ENCODE measurements around the gene KCNK7.

DNA sequence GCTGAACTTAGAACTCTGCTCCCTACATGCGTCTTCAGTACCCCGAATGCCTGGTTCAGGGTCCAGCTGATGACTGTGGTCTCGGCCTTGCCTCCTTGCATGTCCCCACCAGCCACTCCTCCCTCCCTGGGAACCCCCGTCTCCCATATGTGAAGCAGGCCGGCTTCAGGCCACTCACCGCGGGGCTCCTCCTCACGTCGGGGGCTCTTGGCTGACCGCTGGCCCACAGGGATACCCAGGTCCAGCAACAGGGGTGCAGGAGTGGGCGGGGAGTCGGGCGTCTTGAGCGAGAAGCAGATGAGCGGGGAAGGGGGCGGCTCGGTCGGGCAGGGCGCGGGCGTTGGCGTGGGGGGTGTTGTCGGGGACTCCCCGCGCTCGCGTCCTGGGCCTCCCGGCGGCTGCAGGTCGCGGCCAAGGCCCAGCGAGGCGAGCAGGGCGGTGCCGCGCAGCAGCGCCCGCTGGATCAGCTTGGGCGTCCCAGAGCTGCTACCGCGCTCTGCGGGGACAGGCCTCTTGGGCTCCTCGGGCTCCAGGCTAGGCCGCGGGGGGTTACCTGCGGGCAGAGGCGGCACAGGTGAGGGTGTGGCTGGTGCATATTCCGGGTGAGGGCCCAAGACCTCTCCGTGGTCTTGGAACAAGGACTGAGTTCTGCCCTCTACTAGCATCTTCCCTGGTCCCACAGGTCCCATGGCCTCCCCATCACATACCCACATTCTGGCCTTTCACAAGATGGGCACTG lies 3.8 kb upstream of the KCNK7 start:
- TF ChIP-seq, protein P1, sequence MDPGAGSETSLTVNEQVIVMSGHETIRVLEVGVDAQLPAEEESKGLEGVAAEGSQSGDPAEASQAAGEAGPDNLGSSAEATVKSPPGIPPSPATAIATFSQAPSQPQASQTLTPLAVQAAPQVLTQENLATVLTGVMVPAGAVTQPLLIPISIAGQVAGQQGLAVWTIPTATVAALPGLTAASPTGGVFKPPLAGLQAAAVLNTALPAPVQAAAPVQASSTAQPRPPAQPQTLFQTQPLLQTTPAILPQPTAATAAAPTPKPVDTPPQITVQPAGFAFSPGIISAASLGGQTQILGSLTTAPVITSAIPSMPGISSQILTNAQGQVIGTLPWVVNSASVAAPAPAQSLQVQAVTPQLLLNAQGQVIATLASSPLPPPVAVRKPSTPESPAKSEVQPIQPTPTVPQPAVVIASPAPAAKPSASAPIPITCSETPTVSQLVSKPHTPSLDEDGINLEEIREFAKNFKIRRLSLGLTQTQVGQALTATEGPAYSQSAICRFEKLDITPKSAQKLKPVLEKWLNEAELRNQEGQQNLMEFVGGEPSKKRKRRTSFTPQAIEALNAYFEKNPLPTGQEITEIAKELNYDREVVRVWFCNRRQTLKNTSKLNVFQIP (CRISPR knock-in tag; IDR thresholded peaks at IDR 0.05; ENCODE audit: borderline replicate concordance, low read depth), result no peak
- TF ChIP-seq RARB (CRISPR knock-in tag; IDR thresholded peaks at IDR 0.05), result no peak
- TF ChIP-seq ZC3H10 (CRISPR knock-in tag; IDR thresholded peaks at IDR 0.05), result no peak
- TF ChIP-seq, protein P2, sequence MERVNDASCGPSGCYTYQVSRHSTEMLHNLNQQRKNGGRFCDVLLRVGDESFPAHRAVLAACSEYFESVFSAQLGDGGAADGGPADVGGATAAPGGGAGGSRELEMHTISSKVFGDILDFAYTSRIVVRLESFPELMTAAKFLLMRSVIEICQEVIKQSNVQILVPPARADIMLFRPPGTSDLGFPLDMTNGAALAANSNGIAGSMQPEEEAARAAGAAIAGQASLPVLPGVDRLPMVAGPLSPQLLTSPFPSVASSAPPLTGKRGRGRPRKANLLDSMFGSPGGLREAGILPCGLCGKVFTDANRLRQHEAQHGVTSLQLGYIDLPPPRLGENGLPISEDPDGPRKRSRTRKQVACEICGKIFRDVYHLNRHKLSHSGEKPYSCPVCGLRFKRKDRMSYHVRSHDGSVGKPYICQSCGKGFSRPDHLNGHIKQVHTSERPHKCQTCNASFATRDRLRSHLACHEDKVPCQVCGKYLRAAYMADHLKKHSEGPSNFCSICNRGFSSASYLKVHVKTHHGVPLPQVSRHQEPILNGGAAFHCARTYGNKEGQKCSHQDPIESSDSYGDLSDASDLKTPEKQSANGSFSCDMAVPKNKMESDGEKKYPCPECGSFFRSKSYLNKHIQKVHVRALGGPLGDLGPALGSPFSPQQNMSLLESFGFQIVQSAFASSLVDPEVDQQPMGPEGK (CRISPR knock-in tag; IDR thresholded peaks at IDR 0.05; ENCODE audit: borderline replicate concordance), result no peak

Data from SK-N-SH treated with all-trans-retinoic acid at 6 μM for 48 hours (cell line).